OCI-LY1 (cell line): ENCODE data around the gene HAAO.
A peak's percentile ranks its signal among the peaks of the same experiment; 100 is the strongest.

Source experiments
- H2AFZ ChIP-seq: fragments of 200-600 bp; sonication (generic), shearing (Covaris generic); 2 replicates; pipeline ENCODE4 v1.6.0; 2014; ENCODE audit warnings: antibody characterized with exemption, mild to moderate bottlenecking, low read length
- H3F3A ChIP-seq: fragments of 200-600 bp; sonication (generic), shearing (Covaris generic); 2 replicates; pipeline ENCODE4 v1.6.0; 2014; ENCODE audit warnings: mild to moderate bottlenecking, antibody characterized with exemption, low read length, moderate library complexity; ENCODE audit not compliant: insufficient read depth
- H3K27ac ChIP-seq: fragments of 200-600 bp; sonication (generic); 2 replicates; pipeline ENCODE4 v1.5.1; 2014; ENCODE audit warnings: low read length, mixed run types, mild to moderate bottlenecking, low read depth; ENCODE audit not compliant: poor library complexity, severe bottlenecking
- H3K27me3 ChIP-seq: fragments of 200-600 bp; sonication (generic); 2 replicates; pipeline ENCODE4 v1.6.0; 2014; ENCODE audit warnings: antibody characterized with exemption, mild to moderate bottlenecking, low read length, moderate library complexity; ENCODE audit not compliant: insufficient read depth
- H3K36me3 ChIP-seq: fragments of 200-600 bp; sonication (generic); 2 replicates; pipeline ENCODE4 v1.6.1; 2014; ENCODE audit warnings: mild to moderate bottlenecking, antibody characterized with exemption, low read length, moderate library complexity, mixed read lengths; ENCODE audit not compliant: insufficient read depth
- H3K4me1 ChIP-seq: fragments of 200-600 bp; sonication (generic); 2 replicates; pipeline ENCODE4 v1.5.1; 2014; ENCODE audit warnings: mild to moderate bottlenecking, low read length, moderate library complexity; ENCODE audit not compliant: insufficient read depth, severe bottlenecking
- H3K4me2 ChIP-seq: fragments of 200-600 bp; sonication (generic), shearing (Covaris generic); 2 replicates; pipeline ENCODE4 v1.6.1; 2014; ENCODE audit warnings: low read length
- H3K4me3 ChIP-seq: fragments of 200-600 bp; sonication (generic); 2 replicates; pipeline ENCODE4 v1.5.1; 2014; ENCODE audit warnings: low read length, low read depth, mild to moderate bottlenecking, mixed read lengths; ENCODE audit not compliant: poor library complexity, severe bottlenecking
- H3K79me2 ChIP-seq: fragments of 200-600 bp; shearing (Covaris generic); 2 replicates; pipeline ENCODE4 v1.6.1; 2016; ENCODE audit warnings: mixed run types, low read length, mixed read lengths; ENCODE audit not compliant: insufficient read depth
- H3K9ac ChIP-seq: fragments of 200-600 bp; sonication (generic), shearing (Covaris generic); 2 replicates; pipeline ENCODE4 v1.6.1; 2014; ENCODE audit warnings: mild to moderate bottlenecking, low read length, mixed read lengths
- H3K9me2 ChIP-seq: fragments of 200-600 bp; sonication (generic), shearing (Covaris generic); 2 replicates; pipeline ENCODE4 v1.6.1; 2014; ENCODE audit warnings: low read depth, mild to moderate bottlenecking, low read length, mixed read lengths
- H3K9me3 ChIP-seq: fragments of 200-600 bp; shearing (Covaris generic); 2 replicates; pipeline ENCODE4 v1.6.1; 2014; ENCODE audit warnings: low read length, mixed read lengths
- H4K20me1 ChIP-seq: fragments of 200-600 bp; sonication (generic), shearing (Covaris generic); 2 replicates; pipeline ENCODE4 v1.6.0; 2016; ENCODE audit warnings: mild to moderate bottlenecking, low read length; ENCODE audit not compliant: insufficient read depth
- CTCF ChIP-seq: fragments of 200-600 bp; sonication (generic), shearing (Covaris generic); IDR thresholded peaks from 2 replicates; pipeline ENCODE4 v1.5.1; 2017; ENCODE audit warnings: mild to moderate bottlenecking, antibody characterized with exemption, low read length, moderate library complexity, mixed read lengths
- EZH2 ChIP-seq: fragments of 200-600 bp; sonication (generic), shearing (Covaris generic); IDR thresholded peaks from 2 replicates; pipeline ENCODE4 v1.8.0; 2017; ENCODE audit warnings: borderline replicate concordance, mixed run types, mild to moderate bottlenecking, antibody characterized with exemption, low read length, moderate library complexity, mixed read lengths

Gene HAAO

GRCh38 chr2:42744545-42745082 is 47.8 kb downstream of the HAAO start:
- Histone ChIP-seq H3K9ac (no peak overlapping the region), H3K4me2 (no peak overlapping the region), H3F3A (no peaks in the 10 kb centered on the region), H3K4me3 (no peak overlapping the region), H4K20me1 (no peaks in the 10 kb centered on the region), H2AFZ (no peak overlapping the region), H3K36me3 (peaks cover 69% of the 10 kb centered on the region), H3K27ac (no peak overlapping the region), H3K9me2 (no peaks in the 10 kb centered on the region), H3K27me3 (no peaks in the 10 kb centered on the region), H3K9me3 (no peaks in the 10 kb centered on the region), H3K4me1 (no peaks in the 10 kb centered on the region), H3K79me2 (no peaks in the 10 kb centered on the region)
- TF ChIP-seq EZH2 (no peak), CTCF (no peak)

GRCh38 chr2:42743659-42743990 is 48.8 kb downstream of the HAAO start:
- Histone ChIP-seq H3K9me2 (no peaks in the 10 kb centered on the region), H3K4me1 (no peaks in the 10 kb centered on the region), H3K9ac (no peak overlapping the region), H2AFZ (no peak overlapping the region), H3K4me2 (no peak overlapping the region), H3K36me3 (peaks cover 66% of the 10 kb centered on the region), H3K4me3 (no peak overlapping the region), H3K27me3 (no peaks in the 10 kb centered on the region), H4K20me1 (no peaks in the 10 kb centered on the region), H3F3A (no peaks in the 10 kb centered on the region), H3K27ac (no peak overlapping the region), H3K79me2 (no peaks in the 10 kb centered on the region), H3K9me3 (no peaks in the 10 kb centered on the region)
- no peak for TF ChIP-seq CTCF
- no peak for TF ChIP-seq EZH2

GRCh38 chr2:42742740-42743658 is 49.4 kb downstream of the HAAO start:
- H3K9me2 ChIP-seq: no peaks in the 10 kb centered on the region
- no peak overlapping the region for H2AFZ ChIP-seq
- TF ChIP-seq CTCF (peak; percentile 30; the same call in 1 of the 2 replicates), EZH2 (no peak)
- peaks cover 64% of the 10 kb centered on the region for H3K36me3 ChIP-seq
- no peak overlapping the region for H3K9ac ChIP-seq
- no peak overlapping the region for H3K4me2 ChIP-seq
- H3F3A ChIP-seq: no peaks in the 10 kb centered on the region
- no peaks in the 10 kb centered on the region for H3K27me3 ChIP-seq
- H4K20me1 ChIP-seq: no peaks in the 10 kb centered on the region
- H3K79me2 ChIP-seq: no peaks in the 10 kb centered on the region
- H3K9me3 ChIP-seq: no peaks in the 10 kb centered on the region
- no peaks in the 10 kb centered on the region for H3K4me1 ChIP-seq
- no peak overlapping the region for H3K4me3 ChIP-seq
- no peak overlapping the region for H3K27ac ChIP-seq
